ENCODE measurements around the gene CTAG1A. TPM values are rescaled to one million over a fixed set of nuclear protein-coding genes. Genes with fewer than 3 reads are reported as not detected.

Gene CTAG1A
- total RNA-seq, 1 experiment from 2014 or later: not detected

DNA sequence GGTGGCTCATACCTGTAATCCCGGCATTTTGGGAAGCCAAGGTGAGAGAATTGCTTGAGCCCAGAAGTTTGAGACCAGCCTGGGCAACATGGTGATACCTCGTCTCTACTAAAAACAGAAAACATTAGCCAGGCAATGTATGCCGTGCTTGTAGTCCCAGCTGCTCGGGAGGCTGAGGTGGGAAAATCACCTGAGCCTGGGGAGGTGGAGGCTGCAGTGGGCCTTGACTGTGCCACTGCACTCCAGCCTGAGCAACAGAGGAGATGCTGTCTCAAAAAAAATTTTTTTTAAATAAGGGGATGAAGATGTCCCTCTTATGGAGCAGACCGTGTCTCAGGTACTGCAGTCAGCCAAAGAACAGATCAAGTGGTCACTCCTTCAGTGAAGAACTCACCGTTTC lies 20.6 kb downstream of the CTAG1A start:
- DNase-seq: no peak
- no peak overlapping the region for H3K4ac ChIP-seq (ENCODE audit: low read depth, low read length)
- WGBS (ENCODE audit: extremely low coverage, insufficient read length, low lambda C conversion rate): no CpG with 5 or more reads among the region's 6 CpGs

More for the DNA sequence above, 20.6 kb downstream of the CTAG1A start:
- no peak overlapping the region for H3K27ac ChIP-seq (ENCODE audit: insufficient read length, low read depth, low read length)
- no peak overlapping the region for H2AFZ ChIP-seq (ENCODE audit: low read length)
- H3K9ac ChIP-seq (ENCODE audit: extremely low read depth, insufficient read length, low read length): no peak overlapping the region
- Mint-ChIP-seq H3K36me3 (ENCODE audit: insufficient read depth in 1 of 3, low read depth in 3 of 3) (peaks cover 0 to 3% (median 2%) of the 10 kb centered on the region in 3 experiments; a peak in 3 of 7 replicates), H3K4me3 (no peak overlapping the region), H3K4me1 (peaks cover 15 to 19% of the 10 kb centered on the region in 2 experiments), H3K27ac (no peak overlapping the region), H3K27me3 (ENCODE audit: low read depth) (peaks cover 2% of the 10 kb centered on the region), H3K9me3 (peaks cover 67 to 68% of the 10 kb centered on the region in 2 experiments)
- no peak overlapping the region for H3K14ac ChIP-seq (ENCODE audit: insufficient read depth, low read length)
- no peak overlapping the region for H2BK5ac ChIP-seq (ENCODE audit: insufficient read length, low read length)
- no peaks in the 10 kb centered on the region for H3K27me3 ChIP-seq (ENCODE audit: insufficient read depth, low read length)
- no peaks in the 10 kb centered on the region for H3K79me1 ChIP-seq (ENCODE audit: insufficient read depth, low read depth, low read length, poor library complexity, severe bottlenecking)
- no peak overlapping the region for H2BK120ac ChIP-seq (ENCODE audit: low read depth, low read length, poor library complexity, severe bottlenecking)
- H3T11ph ChIP-seq (ENCODE audit: low read length): no peak overlapping the region
- no peak overlapping the region for H2BK20ac ChIP-seq (ENCODE audit: low read depth, low read length, poor library complexity, severe bottlenecking)
- H3K23ac ChIP-seq (ENCODE audit: insufficient read length, low read depth, low read length): no peak overlapping the region
- H4K8ac ChIP-seq (replicated peaks; ENCODE audit: insufficient read length, low read depth, low read length): no peak overlapping the region
- no peak overlapping the region for H3K56ac ChIP-seq (ENCODE audit: insufficient read length, low read depth, low read length)
- no peak overlapping the region for H3K18ac ChIP-seq (ENCODE audit: insufficient read length, low read depth, low read length)
- no peaks in the 10 kb centered on the region for H3K4me1 ChIP-seq (ENCODE audit: insufficient read depth, low read length)
- no peaks in the 10 kb centered on the region for H3K23me2 ChIP-seq (ENCODE audit: insufficient read length, low read depth, low read length, poor library complexity, severe bottlenecking)
- H3K9me3 ChIP-seq (ENCODE audit: control insufficient read depth, low read depth, low read length): peaks cover 44% of the 10 kb centered on the region
- H2BK12ac ChIP-seq (ENCODE audit: insufficient read length, low read depth, low read length): no peak overlapping the region
- no peak overlapping the region for H4K91ac ChIP-seq (ENCODE audit: insufficient read length, low read depth, low read length)
- TF ChIP-seq, protein P1, sequence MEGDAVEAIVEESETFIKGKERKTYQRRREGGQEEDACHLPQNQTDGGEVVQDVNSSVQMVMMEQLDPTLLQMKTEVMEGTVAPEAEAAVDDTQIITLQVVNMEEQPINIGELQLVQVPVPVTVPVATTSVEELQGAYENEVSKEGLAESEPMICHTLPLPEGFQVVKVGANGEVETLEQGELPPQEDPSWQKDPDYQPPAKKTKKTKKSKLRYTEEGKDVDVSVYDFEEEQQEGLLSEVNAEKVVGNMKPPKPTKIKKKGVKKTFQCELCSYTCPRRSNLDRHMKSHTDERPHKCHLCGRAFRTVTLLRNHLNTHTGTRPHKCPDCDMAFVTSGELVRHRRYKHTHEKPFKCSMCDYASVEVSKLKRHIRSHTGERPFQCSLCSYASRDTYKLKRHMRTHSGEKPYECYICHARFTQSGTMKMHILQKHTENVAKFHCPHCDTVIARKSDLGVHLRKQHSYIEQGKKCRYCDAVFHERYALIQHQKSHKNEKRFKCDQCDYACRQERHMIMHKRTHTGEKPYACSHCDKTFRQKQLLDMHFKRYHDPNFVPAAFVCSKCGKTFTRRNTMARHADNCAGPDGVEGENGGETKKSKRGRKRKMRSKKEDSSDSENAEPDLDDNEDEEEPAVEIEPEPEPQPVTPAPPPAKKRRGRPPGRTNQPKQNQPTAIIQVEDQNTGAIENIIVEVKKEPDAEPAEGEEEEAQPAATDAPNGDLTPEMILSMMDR (conservative IDR thresholded peaks at IDR 0.05): no peak
- no peaks in the 10 kb centered on the region for H3K79me2 ChIP-seq (ENCODE audit: insufficient read depth, low read length)
- no peak overlapping the region for H3K4me2 ChIP-seq (ENCODE audit: insufficient read depth, insufficient read length, low read length)
- no peak overlapping the region for H2AK5ac ChIP-seq (ENCODE audit: insufficient read length, low read length)
- H2BK15ac ChIP-seq (ENCODE audit: low read depth, low read length): no peak overlapping the region
- no peaks in the 10 kb centered on the region for H4K20me1 ChIP-seq (ENCODE audit: control insufficient read depth, insufficient read depth, insufficient read length)
- no peak overlapping the region for H4K5ac ChIP-seq (ENCODE audit: insufficient read length, low read depth, low read length)
